Progenitor cell of endocrine pancreas (in vitro differentiated cells): Measurements from ENCODE around the gene SHC3. TPM values are rescaled to one million over a fixed set of nuclear protein-coding genes. Genes with fewer than 3 reads are reported as not detected.

Experiments used
- DNase-seq: peaks from one replicate; pipeline ENCODE4 v3.0.0; 2021; ENCODE audit warnings: low spot score; ENCODE audit not compliant: unreplicated experiment
- H3K27ac Mint-ChIP-seq: 2 replicates; pipeline ENCODE4 v1.8.0; 2021; ENCODE audit warnings: mild to moderate bottlenecking, moderate library complexity, mixed read lengths
- H3K27me3 Mint-ChIP-seq: 2 replicates; pipeline ENCODE4 v1.8.0; 2021; ENCODE audit warnings: mixed read lengths
- H3K36me3 Mint-ChIP-seq: 2 replicates; pipeline ENCODE4 v1.8.0; 2022; ENCODE audit warnings: mixed read lengths; ENCODE audit not compliant: insufficient read depth
- H3K4me1 Mint-ChIP-seq: 2 replicates; pipeline ENCODE4 v1.8.0; 2021; ENCODE audit warnings: low read depth, mixed read lengths
- H3K4me3 Mint-ChIP-seq: 2 replicates; pipeline ENCODE4 v1.8.0; 2021; ENCODE audit warnings: low read depth, mild to moderate bottlenecking, moderate library complexity, mixed read lengths
- H3K9me3 Mint-ChIP-seq: 2 replicates; pipeline ENCODE4 v1.8.0; 2021; ENCODE audit warnings: low read depth, mixed read lengths
- CTCF ChIP-seq: fragments of 200-600 bp; sonication (generic); IDR thresholded peaks from one replicate; pipeline ENCODE4 v1.5.0; 2021; ENCODE audit warnings: antibody characterized with exemption, mild to moderate bottlenecking; ENCODE audit not compliant: unreplicated experiment
- total RNA-seq: library from RNA; stranded (reverse); gene quantifications from 2 replicates; pipeline ENCODE4 v1.2.1, GENCODE V29; 2021

SHC3 gene
- total RNA-seq, 1 donor from 2014 or later, result 1.3 TPM

- no peak overlapping the region for H3K27ac Mint-ChIP-seq
- H3K36me3 Mint-ChIP-seq, result peaks cover 1% of the 10 kb centered on the region
- no peak for TF ChIP-seq CTCF
- H3K4me3 Mint-ChIP-seq, result no peak overlapping the region
- peaks cover 1% of the 10 kb centered on the region for H3K4me1 Mint-ChIP-seq
- DNase-seq, result no peak
- H3K27me3 Mint-ChIP-seq, result no peaks in the 10 kb centered on the region
- H3K9me3 Mint-ChIP-seq, result peaks cover 2% of the 10 kb centered on the region
These were observed 133.7 kb downstream of the SHC3 start for GRCh38 chr9:89044881-89045280.

- Mint-ChIP-seq H3K27ac (no peak overlapping the region), H3K4me3 (no peak overlapping the region), H3K4me1 (peaks cover 1% of the 10 kb centered on the region), H3K36me3 (peaks cover 1% of the 10 kb centered on the region), H3K9me3 (peaks cover 2% of the 10 kb centered on the region), H3K27me3 (no peaks in the 10 kb centered on the region)
- TF ChIP-seq CTCF, result no peak
- no peak for DNase-seq
These were observed 134.5 kb downstream of the SHC3 start for GRCh38 chr9:89044104-89044503.

GRCh38 chr9:89042984-89043383, 135.6 kb downstream of the SHC3 start:
- no peak for TF ChIP-seq CTCF
- H3K27ac Mint-ChIP-seq, result no peak overlapping the region
- H3K9me3 Mint-ChIP-seq, result no peaks in the 10 kb centered on the region
- H3K27me3 Mint-ChIP-seq, result no peaks in the 10 kb centered on the region
- H3K4me1 Mint-ChIP-seq, result peaks cover 1% of the 10 kb centered on the region
- H3K4me3 Mint-ChIP-seq, result no peak overlapping the region
- H3K36me3 Mint-ChIP-seq, result no peaks in the 10 kb centered on the region
- no peak for DNase-seq

GRCh38 chr9:89039664-89040063, 139.0 kb downstream of the SHC3 start:
- TF ChIP-seq CTCF, result no peak
- Mint-ChIP-seq H3K27ac (no peak overlapping the region), H3K4me3 (no peak overlapping the region), H3K27me3 (no peaks in the 10 kb centered on the region), H3K36me3 (no peaks in the 10 kb centered on the region), H3K4me1 (peaks cover 1% of the 10 kb centered on the region), H3K9me3 (no peaks in the 10 kb centered on the region)
- DNase-seq, result no peak

- TF ChIP-seq CTCF, result no peak
- no peaks in the 10 kb centered on the region for H3K36me3 Mint-ChIP-seq
- no peak for DNase-seq
- H3K27me3 Mint-ChIP-seq, result no peaks in the 10 kb centered on the region
- H3K4me3 Mint-ChIP-seq, result no peak overlapping the region
- no peaks in the 10 kb centered on the region for H3K9me3 Mint-ChIP-seq
- peaks cover 1% of the 10 kb centered on the region for H3K4me1 Mint-ChIP-seq
- H3K27ac Mint-ChIP-seq, result no peak overlapping the region
These were observed 139.5 kb downstream of the SHC3 start for GRCh38 chr9:89039104-89039465.
